GM12878 (cell line): ENCODE data around the gene OR11A1.

ENCODE experiments used
- CHD2 ChIP-seq: IDR thresholded peaks from 2 replicates; pipeline ENCODE4 v1.6.1; 2011; ENCODE audit warnings: low read depth, low read length, improper control_type of control experiment, borderline replicate concordance
- EP300 ChIP-seq, 2 experiments: fragments of 150-350 bp in 1 of 2; IDR thresholded peaks; 2 replicates each; pipeline ENCODE4 v1.6.1; 2011 to 2012; ENCODE audit warnings: low read depth in 2 of 2, low read length in 2 of 2, borderline replicate concordance in 1 of 2, improper control_type of control experiment in 1 of 2, inconsistent platforms in 1 of 2; ENCODE audit not compliant: control insufficient read depth in 1 of 2
- EZH2 ChIP-seq: IDR thresholded peaks from 2 replicates; pipeline ENCODE4 v1.6.1; 2012; ENCODE audit warnings: low read depth, mild to moderate bottlenecking, control low read depth, inconsistent platforms, low read length, borderline replicate concordance; ENCODE audit not compliant: control insufficient read depth
- FOXM1 ChIP-seq: IDR thresholded peaks from 2 replicates; pipeline ENCODE4 v1.6.1; 2012; ENCODE audit warnings: low read depth, mild to moderate bottlenecking, inconsistent platforms, low read length, moderate library complexity
- LARP7 ChIP-seq: fragments of 450-650 bp; IDR thresholded peaks from 2 replicates; pipeline ENCODE4 v1.6.1; 2017; ENCODE audit warnings: mild to moderate bottlenecking
- MTA2 ChIP-seq: fragments of 450-650 bp; IDR thresholded peaks from 2 replicates; pipeline ENCODE4 v1.6.1; 2016; ENCODE audit warnings: low read depth, mild to moderate bottlenecking, moderate library complexity
- POLR2AphosphoS5 ChIP-seq: IDR thresholded peaks from 2 replicates; pipeline ENCODE4 v1.6.1; 2011; ENCODE audit warnings: mild to moderate bottlenecking, low read length, inconsistent platforms
- SMAD1 ChIP-seq: fragments of 450-650 bp; IDR thresholded peaks from 2 replicates; pipeline ENCODE4 v1.6.1; 2018; ENCODE audit warnings: mild to moderate bottlenecking, low read depth; ENCODE audit not compliant: partially characterized antibody
- SMC3 ChIP-seq: IDR thresholded peaks from 2 replicates; pipeline ENCODE4 v1.6.1; 2011; ENCODE audit warnings: low read length, improper control_type of control experiment, borderline replicate concordance
- SUZ12 ChIP-seq: fragments of 200-600 bp; sonication (generic); IDR thresholded peaks from one replicate; pipeline ENCODE4 v1.6.1; 2018; ENCODE audit warnings: antibody characterized with exemption, mild to moderate bottlenecking; ENCODE audit not compliant: unreplicated experiment

DNA sequence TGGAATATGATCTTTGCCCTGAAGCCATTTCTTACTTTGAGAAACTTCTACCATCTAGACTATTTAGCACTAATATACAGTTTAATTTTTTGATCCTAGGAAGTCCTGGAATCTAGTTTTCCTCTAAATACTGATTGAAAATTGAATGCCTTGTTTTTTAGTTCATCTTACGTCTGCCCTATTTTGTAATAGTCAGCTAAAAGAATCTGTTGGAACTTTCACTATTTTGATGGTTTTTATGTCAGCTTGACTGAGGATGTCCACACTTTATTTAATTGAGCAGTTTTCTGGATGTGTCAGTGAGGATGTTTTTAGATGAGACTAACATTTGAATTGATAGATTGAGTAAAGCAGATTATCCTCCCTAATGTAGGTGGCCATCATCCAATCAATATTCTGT is 53.1 kb downstream of the OR11A1 start:
- TF ChIP-seq FOXM1 (no peak), POLR2AphosphoS5 (no peak), MTA2 (no peak), SMAD1 (no peak), EP300 (IDR thresholded peaks at IDR 0.05; ENCODE audit: borderline replicate concordance in 1 of 2, control insufficient read depth in 1 of 2, low read depth in 2 of 2, low read length in 2 of 2) (no peak), SUZ12 (no peak), LARP7 (no peak), EZH2 (no peak), CHD2 (no peak), SMC3 (no peak)
